AG08395 (cell line): ENCODE measurements around the gene SLC43A3.
"Not testable (repeated sequence)": the region's sequence is repeated elsewhere in the genome, so short reads cannot be mapped to it uniquely, and the experiment has no call there.

Experiments used
- DNase-seq: peaks from one replicate; pipeline ENCODE4 v3.0.0; 2012; ENCODE audit warnings: mixed read lengths, low spot score

SLC43A3 gene

GRCh38 chr11:57405271-57405860 lies 21.6 kb downstream of the SLC43A3 start:
- DNase-seq = peak; percentile 40

- no peak for DNase-seq
Measured at GRCh38 chr11:57403802-57404147, 23.1 kb downstream of the SLC43A3 start.

- DNase-seq = not testable (repeated sequence)
Measured at GRCh38 chr11:57403003-57403801, 23.7 kb downstream of the SLC43A3 start.

- no peak for DNase-seq
Measured at GRCh38 chr11:57402188-57403002, 24.5 kb downstream of the SLC43A3 start.

GRCh38 chr11:57399972-57400578 lies 26.8 kb downstream of the SLC43A3 start:
- no peak for DNase-seq

GRCh38 chr11:57399221-57399620 lies 27.7 kb downstream of the SLC43A3 start:
- no peak for DNase-seq

- DNase-seq = no peak
Measured at GRCh38 chr11:57397394-57397990, 29.4 kb downstream of the SLC43A3 start.

GRCh38 chr11:57396744-57397143 lies 30.2 kb downstream of the SLC43A3 start:
- no peak for DNase-seq

GRCh38 chr11:57395905-57396623 lies 30.9 kb downstream of the SLC43A3 start:
- no peak for DNase-seq

GRCh38 chr11:57394203-57394965 lies 32.5 kb downstream of the SLC43A3 start:
- DNase-seq = no peak

- DNase-seq = no peak
Measured at GRCh38 chr11:57392763-57393105, 34.2 kb downstream of the SLC43A3 start.

GRCh38 chr11:57392066-57392762 lies 34.7 kb downstream of the SLC43A3 start:
- DNase-seq = no peak

- DNase-seq = no peak
Measured at GRCh38 chr11:57391539-57391938, 35.4 kb downstream of the SLC43A3 start.

- no peak for DNase-seq
Measured at GRCh38 chr11:57391111-57391510, 35.8 kb downstream of the SLC43A3 start.

GRCh38 chr11:57390535-57390934 lies 36.4 kb downstream of the SLC43A3 start, which contains the start of gene PRG2:
Gene PRG2 (minus strand): TSS chr11:57390650. CDS start chr11:57389944, 706 bp downstream.
- DNase-seq = no peak

GRCh38 chr11:57387289-57388030 lies 39.5 kb downstream of the SLC43A3 start:
- no peak for DNase-seq

GRCh38 chr11:57386178-57386940 lies 40.6 kb downstream of the SLC43A3 start:
- DNase-seq = no peak

GRCh38 chr11:57380975-57381374 lies 45.9 kb downstream of the SLC43A3 start, which contains the start of gene PRG3:
Gene PRG3 (minus strand): TSS chr11:57381150. CDS start chr11:57380708, 442 bp downstream.
- DNase-seq = no peak
